ENCODE measurements around the gene PDSS2.
"Not testable (repeated sequence)": the region's sequence is repeated elsewhere in the genome, so short reads cannot be mapped to it uniquely, and the experiment has no call there.

PDSS2 gene

DNA sequence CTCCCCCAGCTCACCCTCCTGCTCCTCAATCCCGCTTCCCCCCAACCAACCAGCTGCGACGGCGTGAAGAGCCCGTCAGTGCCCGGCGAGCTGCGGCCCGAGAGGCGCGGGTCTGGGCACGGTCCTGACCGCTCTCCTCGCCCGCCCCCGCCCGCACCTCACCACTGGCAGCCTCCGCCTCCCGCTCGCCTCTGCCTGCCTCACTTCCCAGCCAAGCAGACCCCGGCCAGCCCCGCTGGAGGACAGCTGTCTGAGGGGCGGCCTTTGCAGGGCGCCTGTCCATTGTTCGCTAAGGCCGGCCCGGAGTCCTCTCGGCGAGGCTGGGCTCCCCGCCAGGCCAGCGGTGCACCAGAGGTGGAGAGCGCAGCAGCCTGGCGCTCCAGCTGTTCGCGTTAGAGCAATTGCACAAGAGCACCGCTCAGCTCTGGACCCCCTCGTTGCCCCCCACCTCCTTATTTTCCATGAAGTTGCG, 31.8 kb upstream of the PDSS2 start:
- no peaks in the 10 kb centered on the region for H3K36me3 ChIP-seq (ENCODE audit: insufficient read depth, low read length)
- peaks cover 46% of the 10 kb centered on the region for H3K27me3 ChIP-seq (ENCODE audit: insufficient read depth, low read length)
- no peaks in the 10 kb centered on the region for H3K79me2 ChIP-seq (ENCODE audit: control insufficient read depth, insufficient read depth, low read length, unreplicated experiment)
- peaks cover 21% of the 10 kb centered on the region for H3K4me1 ChIP-seq (ENCODE audit: control insufficient read depth, insufficient read depth, low read length, unreplicated experiment)
- no peak overlapping the region for H3K27ac ChIP-seq (ENCODE audit: low read depth, low read length)
- H2AFZ ChIP-seq (ENCODE audit: low read length, unreplicated experiment): peak overlapping the region; percentile 96
- peak overlapping the region; percentile 88 for H3K4me3 ChIP-seq (ENCODE audit: low read depth, low read length)

GRCh38 chr6:107490566-107491137, 31.3 kb upstream of the PDSS2 start:
- no peaks in the 10 kb centered on the region for H3K79me2 ChIP-seq (ENCODE audit: control insufficient read depth, insufficient read depth, low read length, unreplicated experiment)
- H3K27ac ChIP-seq (ENCODE audit: low read depth, low read length): no peak overlapping the region
- peak overlapping the region; percentile 88 for H3K4me3 ChIP-seq (ENCODE audit: low read depth, low read length)
- H3K36me3 ChIP-seq (ENCODE audit: insufficient read depth, low read length): no peaks in the 10 kb centered on the region
- peak overlapping the region; percentile 96 for H2AFZ ChIP-seq (ENCODE audit: low read length, unreplicated experiment)
- peaks cover 46% of the 10 kb centered on the region for H3K27me3 ChIP-seq (ENCODE audit: insufficient read depth, low read length)
- peaks cover 21% of the 10 kb centered on the region for H3K4me1 ChIP-seq (ENCODE audit: control insufficient read depth, insufficient read depth, low read length, unreplicated experiment)

GRCh38 chr6:107489636-107490565, 30.5 kb upstream of the PDSS2 start, which contains the start of gene SOBP:
Gene SOBP (plus strand): TSS chr6:107490117. CDS start chr6:107490617, 500 bp downstream.
- peaks cover 50% of the 10 kb centered on the region for H3K27me3 ChIP-seq (ENCODE audit: insufficient read depth, low read length)
- peak within 1 kb of the TSS; percentile 96 for H2AFZ ChIP-seq (ENCODE audit: low read length, unreplicated experiment)
- H3K36me3 ChIP-seq (ENCODE audit: insufficient read depth, low read length): no peaks in the 10 kb centered on the region
- H3K27ac ChIP-seq (ENCODE audit: low read depth, low read length): no peak within 1 kb of the TSS
- H3K79me2 ChIP-seq (ENCODE audit: control insufficient read depth, insufficient read depth, low read length, unreplicated experiment): no peaks in the 10 kb centered on the region
- peak within 1 kb of the TSS; percentile 88 for H3K4me3 ChIP-seq (ENCODE audit: low read depth, low read length)
- peaks cover 14% of the 10 kb centered on the region for H3K4me1 ChIP-seq (ENCODE audit: control insufficient read depth, insufficient read depth, low read length, unreplicated experiment)

DNA sequence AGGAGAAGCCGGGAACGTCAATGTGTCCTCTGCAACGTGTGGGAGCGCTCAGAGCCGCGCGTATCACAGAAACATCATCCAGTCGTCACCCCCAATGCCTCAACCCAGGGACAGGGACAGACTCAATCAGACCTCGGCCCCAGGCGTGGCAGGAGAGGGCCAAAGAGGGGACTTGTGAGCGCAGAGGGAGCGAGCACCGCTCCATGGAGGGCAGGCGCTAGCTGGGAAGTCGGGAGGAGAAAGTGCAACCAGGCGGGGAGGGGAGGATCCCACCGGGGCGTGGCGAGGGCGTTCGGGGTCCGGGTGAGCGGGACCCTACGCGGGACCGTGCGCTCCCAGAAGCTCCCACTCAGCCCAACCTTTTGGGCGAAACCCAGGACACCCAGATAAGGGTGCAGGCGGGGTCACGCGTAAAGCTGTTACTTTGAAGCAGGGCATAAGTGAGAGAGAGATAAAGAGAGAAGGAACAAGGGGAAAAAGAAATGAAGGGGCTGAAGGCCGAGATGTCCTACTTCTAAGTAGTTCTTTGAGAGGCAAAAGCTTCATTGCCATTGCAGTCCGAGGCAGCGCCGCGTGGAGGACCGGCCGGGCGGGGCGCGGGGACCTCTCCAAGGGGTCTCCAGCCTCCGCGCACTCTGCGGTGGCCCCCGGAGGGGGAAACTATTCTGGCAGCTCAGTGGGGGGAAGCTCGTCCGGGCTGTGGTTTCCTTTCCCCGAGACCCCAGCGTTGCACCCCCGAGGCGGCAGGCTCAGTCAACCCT, 29.7 kb upstream of the PDSS2 start:
- Histone ChIP-seq H3K27me3 (ENCODE audit: insufficient read depth, low read length) (peaks cover 55% of the 10 kb centered on the region), H3K79me2 (ENCODE audit: control insufficient read depth, insufficient read depth, low read length, unreplicated experiment) (no peaks in the 10 kb centered on the region), H3K36me3 (ENCODE audit: insufficient read depth, low read length) (no peaks in the 10 kb centered on the region), H3K27ac (ENCODE audit: low read depth, low read length) (no peak overlapping the region), H3K4me3 (ENCODE audit: low read depth, low read length) (peak overlapping the region; percentile 88), H3K4me1 (ENCODE audit: control insufficient read depth, insufficient read depth, low read length, unreplicated experiment) (peaks cover 14% of the 10 kb centered on the region), H2AFZ (ENCODE audit: low read length, unreplicated experiment) (peak overlapping the region; percentile 70)

- Histone ChIP-seq H3K4me3 (ENCODE audit: low read depth, low read length) (peak overlapping the region; percentile 88), H3K79me2 (ENCODE audit: control insufficient read depth, insufficient read depth, low read length, unreplicated experiment) (no peaks in the 10 kb centered on the region), H3K27ac (ENCODE audit: low read depth, low read length) (no peak overlapping the region), H2AFZ (ENCODE audit: low read length, unreplicated experiment) (no peak overlapping the region), H3K27me3 (ENCODE audit: insufficient read depth, low read length) (peaks cover 55% of the 10 kb centered on the region), H3K36me3 (ENCODE audit: insufficient read depth, low read length) (no peaks in the 10 kb centered on the region), H3K4me1 (ENCODE audit: control insufficient read depth, insufficient read depth, low read length, unreplicated experiment) (peaks cover 14% of the 10 kb centered on the region)
Observed at GRCh38 chr6:107488174-107488874, 29.0 kb upstream of the PDSS2 start.

DNA sequence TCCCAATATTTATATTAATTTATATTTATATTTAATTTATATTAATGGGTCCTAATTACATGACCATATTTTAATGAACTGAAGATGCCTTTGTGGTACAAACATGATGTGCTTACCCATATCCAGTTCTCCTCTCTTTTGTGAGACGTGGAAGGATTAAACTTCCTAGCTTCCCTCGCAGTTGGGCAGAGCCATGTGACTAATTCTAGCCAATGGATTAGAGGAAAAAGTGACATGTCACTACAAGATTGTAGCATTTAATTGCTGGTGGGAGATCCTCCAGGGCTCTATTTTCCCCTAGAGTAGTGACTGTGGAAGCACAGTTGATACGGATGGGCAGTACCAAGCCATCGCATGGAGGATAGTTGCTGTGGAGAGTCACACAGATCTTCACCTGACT, 25.8 kb upstream of the PDSS2 start:
- H3K36me3 ChIP-seq (ENCODE audit: insufficient read depth, low read length): no peaks in the 10 kb centered on the region
- H2AFZ ChIP-seq (ENCODE audit: low read length, unreplicated experiment): no peak overlapping the region
- no peak overlapping the region for H3K27ac ChIP-seq (ENCODE audit: low read depth, low read length)
- H3K4me3 ChIP-seq (ENCODE audit: low read depth, low read length): no peak overlapping the region
- no peaks in the 10 kb centered on the region for H3K4me1 ChIP-seq (ENCODE audit: control insufficient read depth, insufficient read depth, low read length, unreplicated experiment)
- H3K79me2 ChIP-seq (ENCODE audit: control insufficient read depth, insufficient read depth, low read length, unreplicated experiment): no peaks in the 10 kb centered on the region
- H3K27me3 ChIP-seq (ENCODE audit: insufficient read depth, low read length): peaks cover 57% of the 10 kb centered on the region

DNA sequence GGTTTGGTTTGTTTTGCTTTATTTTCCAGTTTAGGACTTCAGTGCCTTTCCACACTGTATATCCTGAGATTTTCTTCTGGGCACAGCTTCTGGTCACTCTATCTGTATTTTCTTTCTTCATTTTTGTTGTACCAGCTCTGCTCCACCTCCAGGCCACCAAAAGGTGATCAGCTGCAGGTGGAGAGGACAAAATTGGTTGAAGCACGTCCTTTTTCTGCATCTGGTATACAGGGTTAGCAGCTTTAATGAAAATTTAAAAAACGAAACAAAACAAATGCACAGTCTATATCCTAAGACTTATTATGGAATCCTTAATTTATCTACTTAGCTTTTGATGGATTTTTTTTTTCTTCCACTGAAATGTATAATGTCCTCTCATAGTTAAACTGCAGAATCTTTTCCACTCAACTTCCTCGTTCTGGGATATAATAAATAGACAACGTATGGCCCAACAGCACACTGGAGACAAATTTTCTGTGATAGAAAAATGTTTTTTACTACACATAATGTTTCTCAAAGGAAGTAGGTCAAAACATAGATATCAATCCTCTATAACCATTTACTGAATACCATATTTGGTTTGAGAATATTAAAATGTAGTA, 19.8 kb upstream of the PDSS2 start:
- no peak overlapping the region for H3K27ac ChIP-seq (ENCODE audit: low read depth, low read length)
- no peaks in the 10 kb centered on the region for H3K36me3 ChIP-seq (ENCODE audit: insufficient read depth, low read length)
- peaks cover 23% of the 10 kb centered on the region for H3K27me3 ChIP-seq (ENCODE audit: insufficient read depth, low read length)
- H3K4me3 ChIP-seq (ENCODE audit: low read depth, low read length): no peak overlapping the region
- no peak overlapping the region for H2AFZ ChIP-seq (ENCODE audit: low read length, unreplicated experiment)
- no peaks in the 10 kb centered on the region for H3K4me1 ChIP-seq (ENCODE audit: control insufficient read depth, insufficient read depth, low read length, unreplicated experiment)
- H3K79me2 ChIP-seq (ENCODE audit: control insufficient read depth, insufficient read depth, low read length, unreplicated experiment): no peaks in the 10 kb centered on the region

GRCh38 chr6:107475826-107476225, 16.5 kb upstream of the PDSS2 start:
- peaks cover 26% of the 10 kb centered on the region for H3K27me3 ChIP-seq (ENCODE audit: insufficient read depth, low read length)
- H3K27ac ChIP-seq (ENCODE audit: low read depth, low read length); H3K4me1 ChIP-seq (ENCODE audit: control insufficient read depth, insufficient read depth, low read length, unreplicated experiment); H2AFZ ChIP-seq (ENCODE audit: low read length, unreplicated experiment); H3K36me3 ChIP-seq (ENCODE audit: insufficient read depth, low read length); H3K4me3 ChIP-seq (ENCODE audit: low read depth, low read length); H3K79me2 ChIP-seq (ENCODE audit: control insufficient read depth, insufficient read depth, low read length, unreplicated experiment): not testable (repeated sequence)

- not testable (repeated sequence) for H2AFZ ChIP-seq (ENCODE audit: low read length, unreplicated experiment); H3K79me2 ChIP-seq (ENCODE audit: control insufficient read depth, insufficient read depth, low read length, unreplicated experiment); H3K36me3 ChIP-seq (ENCODE audit: insufficient read depth, low read length); H3K27ac ChIP-seq (ENCODE audit: low read depth, low read length); H3K4me1 ChIP-seq (ENCODE audit: control insufficient read depth, insufficient read depth, low read length, unreplicated experiment); H3K4me3 ChIP-seq (ENCODE audit: low read depth, low read length)
- peaks cover 25% of the 10 kb centered on the region for H3K27me3 ChIP-seq (ENCODE audit: insufficient read depth, low read length)
Observed at GRCh38 chr6:107475360-107475759, 16.0 kb upstream of the PDSS2 start.

GRCh38 chr6:107473660-107474059, 14.3 kb upstream of the PDSS2 start:
- H3K27me3 ChIP-seq (ENCODE audit: insufficient read depth, low read length): peaks cover 25% of the 10 kb centered on the region
- H2AFZ ChIP-seq (ENCODE audit: low read length, unreplicated experiment): no peak overlapping the region

More at GRCh38 chr6:107473660-107474059, 14.3 kb upstream of the PDSS2 start:
- no peak overlapping the region for H3K27ac ChIP-seq (ENCODE audit: low read depth, low read length)
- no peaks in the 10 kb centered on the region for H3K79me2 ChIP-seq (ENCODE audit: control insufficient read depth, insufficient read depth, low read length, unreplicated experiment)
- H3K36me3 ChIP-seq (ENCODE audit: insufficient read depth, low read length): no peaks in the 10 kb centered on the region
- H3K4me3 ChIP-seq (ENCODE audit: low read depth, low read length): no peak overlapping the region
- H3K4me1 ChIP-seq (ENCODE audit: control insufficient read depth, insufficient read depth, low read length, unreplicated experiment): no peaks in the 10 kb centered on the region
